ENCODE measurements around the gene USP32.
"Not testable (repeated sequence)": the region's sequence is repeated elsewhere in the genome, so short reads cannot be mapped to it uniquely, and the experiment has no call there.

USP32 gene

GRCh38 chr17:60230358-60230757, 161.6 kb downstream of the USP32 start:
- DNase-seq (ENCODE audit: low read depth in 2 of 2): no peak

GRCh38 chr17:60229188-60229802, 162.6 kb downstream of the USP32 start:
- DNase-seq (ENCODE audit: low read depth in 2 of 2): no peak

- DNase-seq (ENCODE audit: low read depth in 2 of 2): not testable (repeated sequence)
Measured at GRCh38 chr17:60227276-60227675, 164.7 kb downstream of the USP32 start.

GRCh38 chr17:60224064-60224463, 167.9 kb downstream of the USP32 start:
- DNase-seq (ENCODE audit: low read depth in 2 of 2): no peak

- DNase-seq (ENCODE audit: low read depth in 2 of 2): no peak
Measured at GRCh38 chr17:60223456-60223855, 168.5 kb downstream of the USP32 start.

GRCh38 chr17:60218774-60219173, 173.2 kb downstream of the USP32 start:
- DNase-seq (ENCODE audit: low read depth in 2 of 2): not testable (repeated sequence)

- DNase-seq (ENCODE audit: low read depth in 2 of 2): not testable (repeated sequence)
Measured at GRCh38 chr17:60215895-60216294, 176.0 kb downstream of the USP32 start.

GRCh38 chr17:60211282-60211681, 180.7 kb downstream of the USP32 start:
- DNase-seq (ENCODE audit: low read depth in 2 of 2): not testable (repeated sequence)

GRCh38 chr17:60208302-60208701, 183.6 kb downstream of the USP32 start:
- not testable (repeated sequence) for DNase-seq (ENCODE audit: low read depth in 2 of 2)

GRCh38 chr17:60205782-60206181, 186.2 kb downstream of the USP32 start:
- not testable (repeated sequence) for DNase-seq (ENCODE audit: low read depth in 2 of 2)

- DNase-seq (ENCODE audit: low read depth in 2 of 2): not testable (repeated sequence)
Measured at GRCh38 chr17:60198630-60199029, 193.3 kb downstream of the USP32 start.

- not testable (repeated sequence) for DNase-seq (ENCODE audit: low read depth in 2 of 2)
Measured at GRCh38 chr17:60194141-60194540, 197.8 kb downstream of the USP32 start.

GRCh38 chr17:60193482-60193881, 198.5 kb downstream of the USP32 start:
- DNase-seq (ENCODE audit: low read depth in 2 of 2): no peak

GRCh38 chr17:60193032-60193431, 198.9 kb downstream of the USP32 start:
- DNase-seq (ENCODE audit: low read depth in 2 of 2): not testable (repeated sequence)

- DNase-seq (ENCODE audit: low read depth in 2 of 2): not testable (repeated sequence)
Measured at GRCh38 chr17:60190032-60190431, 201.9 kb downstream of the USP32 start.

GRCh38 chr17:60188759-60189158, 203.2 kb downstream of the USP32 start:
- DNase-seq (ENCODE audit: low read depth in 2 of 2): no peak

- not testable (repeated sequence) for DNase-seq (ENCODE audit: low read depth in 2 of 2)
Measured at GRCh38 chr17:60186846-60187745, 204.8 kb downstream of the USP32 start.

GRCh38 chr17:60186372-60186771, 205.6 kb downstream of the USP32 start:
- not testable (repeated sequence) for DNase-seq (ENCODE audit: low read depth in 2 of 2)

GRCh38 chr17:60180380-60180779, 211.6 kb downstream of the USP32 start:
- not testable (repeated sequence) for DNase-seq (ENCODE audit: low read depth in 2 of 2)

- DNase-seq (ENCODE audit: low read depth in 2 of 2): not testable (repeated sequence)
Measured at GRCh38 chr17:60178180-60178579, 213.8 kb downstream of the USP32 start.

- not testable (repeated sequence) for DNase-seq (ENCODE audit: low read depth in 2 of 2)
Measured at GRCh38 chr17:60176763-60177162, 215.2 kb downstream of the USP32 start.

- DNase-seq (ENCODE audit: low read depth in 2 of 2): not testable (repeated sequence)
Measured at GRCh38 chr17:60174767-60175166, 217.2 kb downstream of the USP32 start.

- no peak for DNase-seq (ENCODE audit: low read depth in 2 of 2)
Measured at GRCh38 chr17:60174035-60174434, 217.9 kb downstream of the USP32 start.
